Liver (tissue), 9 donors: ENCODE results near the gene PGM3. TPM values are rescaled to one million over a fixed set of nuclear protein-coding genes. Genes with fewer than 3 reads are reported as not detected.

Source experiments
- DNase-seq: peaks from one replicate; pipeline ENCODE4 v3.0.0-alpha.2; 2017; ENCODE audit warnings: low spot score
- H3K27ac ChIP-seq, 2 donors: one replicate each; pipeline ENCODE4 v1.7.0; 2013; ENCODE audit warnings: inconsistent platforms in 2 of 2, low read length in 2 of 2, control low read depth in 1 of 2, low read depth in 1 of 2, mild to moderate bottlenecking in 1 of 2
- H3K27me3 ChIP-seq, 4 donors: one replicate each; pipeline versions ENCODE4 v1.6.1 to v1.7.0; 2013; ENCODE audit warnings: low read length in 3 of 4, inconsistent platforms in 1 of 4, mild to moderate bottlenecking in 1 of 4, moderate library complexity in 1 of 4; ENCODE audit not compliant: control insufficient read depth in 4 of 4, insufficient read depth in 4 of 4
- H3K36me3 ChIP-seq, 4 donors: one replicate each; pipeline versions ENCODE4 v1.6.1 to v1.7.0; 2013; ENCODE audit warnings: low read length in 3 of 4, mild to moderate bottlenecking in 3 of 4, low read depth in 1 of 4, moderate library complexity in 1 of 4; ENCODE audit not compliant: control insufficient read depth in 4 of 4, insufficient read depth in 3 of 4
- H3K4me1 ChIP-seq, 4 donors: one replicate each; pipeline versions ENCODE4 v1.6.1 to v1.7.0; 2013; ENCODE audit warnings: low read length in 3 of 4, mild to moderate bottlenecking in 3 of 4, moderate library complexity in 1 of 4; ENCODE audit not compliant: control insufficient read depth in 4 of 4, insufficient read depth in 4 of 4
- H3K4me3 ChIP-seq, 3 donors: one replicate each; pipeline versions ENCODE4 v1.6.1 to v1.7.0; 2013; ENCODE audit warnings: low read length in 3 of 3, control low read depth in 1 of 3, low read depth in 1 of 3, mild to moderate bottlenecking in 1 of 3
- H3K9ac ChIP-seq, 2 donors: one replicate each; pipeline ENCODE4 v1.7.0; 2013; ENCODE audit warnings: low read length in 2 of 2, mild to moderate bottlenecking in 2 of 2, moderate library complexity in 2 of 2, control low read depth in 1 of 2, low read depth in 1 of 2
- H3K9me3 ChIP-seq, 4 donors: one replicate each; pipeline versions ENCODE4 v1.6.1 to v1.7.0; 2013; ENCODE audit warnings: low read length in 3 of 4; ENCODE audit not compliant: control insufficient read depth in 4 of 4
- ATF3 ChIP-seq: IDR thresholded peaks from 2 replicates; pipeline ENCODE4 v1.6.1; 2016; ENCODE audit warnings: antibody characterized with exemption
- FOXA1 ChIP-seq: IDR thresholded peaks from 2 replicates; pipeline ENCODE4 v1.6.1; 2016; ENCODE audit warnings: antibody characterized with exemption
- FOXA2 ChIP-seq: IDR thresholded peaks from 2 replicates; pipeline ENCODE4 v1.6.1; 2016; ENCODE audit warnings: antibody characterized with exemption
- GABPA ChIP-seq, 2 donors: IDR thresholded peaks in 1 of 2; conservative IDR thresholded peaks in 1 of 2; 2 replicates each; pipeline ENCODE4 v1.6.1; 2016; ENCODE audit warnings: antibody characterized with exemption in 2 of 2, mild to moderate bottlenecking in 1 of 2, moderate library complexity in 1 of 2
- HNF4G ChIP-seq: IDR thresholded peaks from 2 replicates; pipeline ENCODE4 v1.6.1; 2016; ENCODE audit warnings: antibody characterized with exemption
- JUND ChIP-seq, 2 donors: IDR thresholded peaks; 2 replicates each; pipeline ENCODE4 v1.6.1; 2016; ENCODE audit warnings: antibody characterized with exemption in 2 of 2
- NR2F2 ChIP-seq: IDR thresholded peaks from 2 replicates; pipeline ENCODE4 v1.6.1; 2016; ENCODE audit warnings: antibody characterized with exemption
- RAD21 ChIP-seq, 2 donors: IDR thresholded peaks; 2 replicates each; pipeline ENCODE4 v1.6.1; 2016; ENCODE audit warnings: antibody characterized with exemption in 2 of 2, mild to moderate bottlenecking in 2 of 2
- REST ChIP-seq: IDR thresholded peaks from 2 replicates; pipeline ENCODE4 v1.6.1; 2016; ENCODE audit warnings: antibody characterized with exemption, mild to moderate bottlenecking
- ZBTB33 ChIP-seq: IDR thresholded peaks from 2 replicates; pipeline ENCODE4 v1.6.1; 2016; ENCODE audit warnings: antibody characterized with exemption
- WGBS: extraction: QIAGEN DNeasy Blood & Tissue Kit; methylation state at CpG from one replicate; pipeline ENCODE4 v1.1.7; 2013; 5-methylcytosine and 5-hydroxymethylcytosine counted together
- polyA plus RNA-seq, 2 donors: library from polyadenylated mRNA; stranded (reverse) in 1 of 2; unstranded in 1 of 2; fragments of 200-250 nt in 1 of 2; fragments of >200 nt in 1 of 2; fragmentation: Nextera tagmentation in 1 of 2; extraction: Ambion mirVana in 1 of 2; gene quantifications; one replicate each; pipeline versions ENCODE4 v1.2.1 to v1.2.3, GENCODE V29; 2013 to 2015
- total RNA-seq, 2 donors: library from RNA; depleted of rRNA; stranded (reverse); fragments of >200 nt; gene quantifications; one replicate each; pipeline ENCODE4 v1.2.3, GENCODE V29; 2014
- donor health status: healthy.
- donor health status: healthy.
- donor health status: healthy.
- donor health status: healthy.
- donor health status: healthy.

Gene PGM3
- total and polyA plus RNA-seq, 4 donors = 14.7 to 61.1 (median 26.0) TPM

- TF ChIP-seq ATF3 (no peak), GABPA (IDR thresholded peaks at IDR 0.05 in 1 of 2, conservative IDR thresholded peaks at IDR 0.05 in 1 of 2) (no peak), HNF4G (no peak)
These were observed 38.1 kb upstream of the PGM3 start (continued) for GRCh38 chr6:83231146-83231545.

- no peak overlapping the region for H3K27ac ChIP-seq
- 42% methylated on average over 1 of the region's 1 CpG for WGBS
These were observed 33.5 kb upstream of the PGM3 start for GRCh38 chr6:83226517-83226916.

More at GRCh38 chr6:83226517-83226916, 33.5 kb upstream of the PGM3 start:
- Histone ChIP-seq H3K27me3 (no peaks in the 10 kb centered on the region), H3K9me3 (no peaks in the 10 kb centered on the region), H3K9ac (no peak overlapping the region), H3K36me3 (peaks cover 0 to 4% (median 0%) of the 10 kb centered on the region in 4 donors), H3K4me1 (no peaks in the 10 kb centered on the region), H3K4me3 (no peak overlapping the region)
- DNase-seq = no peak
- TF ChIP-seq FOXA1 = no peak
- no peak for TF ChIP-seq ZBTB33
- TF ChIP-seq RAD21 (IDR thresholded peaks at IDR 0.05) = no peak
- no peak for TF ChIP-seq JUND (IDR thresholded peaks at IDR 0.05)
- no peak for TF ChIP-seq REST
- TF ChIP-seq NR2F2 = no peak
- no peak for TF ChIP-seq FOXA2
- no peak for TF ChIP-seq ATF3
